Muscle of back (tissue), 13 donors: ENCODE data around the gene WNT4. TPM values are rescaled to one million over a fixed set of nuclear protein-coding genes. Genes with fewer than 3 reads are reported as not detected.

Source experiments
- DNase-seq, 3 donors: peaks; one replicate each; pipeline versions ENCODE4 v3.0.0 to v3.0.0-alpha.2; 2013
- long read RNA-seq, 9 donors: transcript quantifications; one replicate each; lab custom pipeline, GENCODE V29; 2026
- polyA plus RNA-seq, 10 donors: library from polyadenylated mRNA; unstranded; fragments of 120-200 nt; gene quantifications; one replicate each; pipeline ENCODE4 v1.2.1, GENCODE V29; 2013; ENCODE audit not compliant: insufficient read length in 10 of 10

Gene WNT4
- 1 to 10 TPM; 2.0 to 5.9 (median 3.2) TPM for polyA plus RNA-seq
- long read RNA-seq, donor 1, partial matches to known transcripts: 0 of 2 reads
- long read RNA-seq, donor 1, other reads (novel, unspliced or antisense): 0 of 2 reads
- long read RNA-seq, donor 2, partial matches to known transcripts: 0 of 19 reads
- long read RNA-seq, donor 2, other reads (novel, unspliced or antisense): 16 of 19 reads
- long read RNA-seq, donor 3: 0 reads
- long read RNA-seq, donor 4, transcript WNT4-201 (5 exons, 3,845 nt): major isoform, 6 of 6 reads
- long read RNA-seq, donor 4, partial matches to known transcripts: 0 of 6 reads
- long read RNA-seq, donor 4, other reads (novel, unspliced or antisense): 0 of 6 reads
- long read RNA-seq, donor 5: 0 reads
- long read RNA-seq, donor 6, partial matches to known transcripts: 0 of 2 reads
- long read RNA-seq, donor 6, other reads (novel, unspliced or antisense): 0 of 2 reads
- long read RNA-seq, donor 7: 0 reads
- long read RNA-seq, donor 8: 0 reads
- long read RNA-seq, donor 9, partial matches to known transcripts: 0 of 1 reads
- long read RNA-seq, donor 9, other reads (novel, unspliced or antisense): 0 of 1 reads

DNA sequence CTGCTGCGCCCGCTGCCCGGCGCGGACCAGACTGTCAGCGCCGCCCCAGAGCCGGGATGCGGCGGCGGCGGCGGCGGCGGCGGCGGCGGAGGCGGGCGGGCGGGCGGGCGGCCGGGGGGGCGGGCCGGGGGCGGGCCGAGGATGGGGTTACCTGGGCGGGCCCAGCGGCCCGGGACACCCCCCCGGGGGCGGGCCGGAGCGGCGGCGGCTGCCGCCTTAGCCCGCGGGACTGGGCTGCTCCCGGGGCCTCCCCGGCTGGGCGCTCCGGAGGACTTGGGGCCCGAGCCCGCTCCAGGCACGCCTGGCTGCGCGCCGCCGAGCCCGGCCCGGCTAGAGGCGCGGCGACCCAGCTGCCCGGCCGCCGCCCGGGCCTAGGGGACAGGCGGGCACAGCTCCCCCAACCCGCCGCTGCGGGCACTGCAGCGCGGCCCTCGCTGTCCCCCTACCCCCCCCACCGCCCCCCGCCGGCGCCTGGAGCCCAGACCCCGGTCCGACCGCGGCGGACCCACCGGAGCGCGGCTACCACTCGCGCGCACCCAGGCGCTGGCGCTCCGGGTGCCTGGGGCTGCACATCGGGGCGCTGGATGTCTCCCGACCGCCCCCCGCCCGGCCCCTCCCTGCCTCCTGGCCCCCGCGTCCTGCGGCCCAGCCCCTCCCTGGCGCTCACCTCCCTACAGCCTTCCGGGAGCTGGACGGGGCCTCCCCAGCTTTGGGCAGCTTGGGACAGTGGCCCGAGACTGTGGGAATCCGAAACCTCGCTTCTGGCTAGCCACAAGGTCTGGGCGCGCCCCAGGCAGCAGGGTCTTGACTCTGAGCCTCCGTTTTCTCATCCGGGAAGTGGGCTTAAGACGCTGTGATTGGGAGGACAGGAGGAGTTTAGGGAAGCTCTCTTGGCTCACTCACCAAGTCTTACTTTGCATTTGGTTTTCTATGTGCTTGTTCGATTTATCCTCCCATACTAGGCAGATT, at the start of gene WNT4:
WNT4 (minus strand) TSS at position 33 of the 969 bp plus-strand sequence. CDS start 175 bp downstream, outside the sequence.
- DNase-seq: peak in 1 of 3 donors; percentile 22

DNA sequence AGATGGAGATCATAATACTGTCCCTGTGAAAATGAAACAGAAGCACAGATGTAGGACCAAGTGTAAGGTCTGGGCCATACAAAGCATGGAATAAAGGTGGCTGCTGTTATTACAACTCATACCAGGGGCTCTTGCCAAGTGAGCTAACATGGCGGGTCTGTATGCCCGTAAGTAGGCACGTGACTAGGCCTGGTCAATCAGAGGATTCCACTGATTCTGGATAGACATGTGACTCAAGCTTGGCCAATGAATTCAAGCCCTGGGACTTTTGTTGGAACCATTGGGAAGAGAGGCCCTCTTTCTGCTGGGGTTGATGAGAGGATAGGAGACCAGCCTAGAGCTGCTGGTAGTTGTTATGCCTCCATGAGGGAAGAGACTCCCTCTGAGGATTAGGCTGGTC, 47.8 kb upstream of the WNT4 start:
- DNase-seq: no peak

DNA sequence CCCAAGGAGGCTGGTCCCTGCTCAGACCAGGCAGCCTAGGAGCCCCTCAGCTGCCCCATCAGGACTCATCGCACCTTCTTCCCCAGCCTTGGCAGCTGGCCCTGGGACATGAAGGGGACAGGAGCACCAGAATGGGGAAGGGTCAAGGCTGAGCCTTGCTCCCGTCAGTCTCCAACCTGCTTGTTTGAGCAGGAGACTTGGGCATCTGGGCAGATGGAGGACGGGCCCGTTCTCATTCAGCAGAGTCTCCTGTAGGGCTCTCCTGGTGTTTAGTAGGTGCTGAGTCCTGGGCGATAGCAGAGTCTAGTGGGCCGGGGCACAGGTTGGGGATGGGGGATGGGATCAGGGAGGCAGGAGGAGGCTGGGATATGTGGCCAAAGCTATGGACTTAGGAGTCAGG, 47.4 kb upstream of the WNT4 start:
- DNase-seq: no peak

DNA sequence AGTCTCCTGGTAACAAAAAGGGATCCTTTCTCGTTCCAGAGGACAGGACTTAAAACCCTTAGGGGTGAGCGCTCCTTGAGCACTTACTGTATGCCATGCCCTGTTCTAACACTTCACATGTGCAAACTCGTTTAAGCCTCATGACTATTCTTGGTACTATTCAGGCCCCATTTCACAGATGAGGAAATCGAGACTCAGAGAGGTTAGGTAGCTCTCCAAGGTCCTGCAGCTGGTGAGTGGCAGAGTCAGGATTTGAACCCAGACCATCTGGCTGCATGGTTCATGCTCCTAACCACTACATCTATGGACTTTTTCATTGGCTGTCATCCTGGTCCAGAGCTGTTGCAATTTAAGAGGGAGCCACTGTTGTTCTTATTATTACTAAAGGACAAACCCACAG, 46.7 kb upstream of the WNT4 start:
- DNase-seq: no peak

DNA sequence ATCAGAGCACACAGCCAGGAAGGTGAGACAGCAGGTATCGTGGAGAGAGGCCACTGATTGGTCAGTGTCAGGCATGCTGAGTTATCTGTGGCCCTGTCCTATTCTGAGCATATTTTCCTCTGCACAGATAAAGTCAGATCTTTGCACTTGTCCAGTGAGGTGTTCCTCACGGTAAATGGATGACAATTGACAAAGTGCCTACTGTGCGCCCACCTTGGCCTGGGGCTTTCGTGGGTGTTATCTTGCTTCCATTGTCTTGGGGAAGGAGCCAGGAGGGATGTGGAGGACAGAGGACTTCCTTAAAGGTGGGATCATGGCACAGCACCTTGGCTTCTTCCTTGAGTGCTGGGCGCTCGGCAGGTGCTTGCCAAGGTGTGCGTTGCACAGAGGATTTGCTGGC, 46.0 kb upstream of the WNT4 start:
- DNase-seq: no peak

DNA sequence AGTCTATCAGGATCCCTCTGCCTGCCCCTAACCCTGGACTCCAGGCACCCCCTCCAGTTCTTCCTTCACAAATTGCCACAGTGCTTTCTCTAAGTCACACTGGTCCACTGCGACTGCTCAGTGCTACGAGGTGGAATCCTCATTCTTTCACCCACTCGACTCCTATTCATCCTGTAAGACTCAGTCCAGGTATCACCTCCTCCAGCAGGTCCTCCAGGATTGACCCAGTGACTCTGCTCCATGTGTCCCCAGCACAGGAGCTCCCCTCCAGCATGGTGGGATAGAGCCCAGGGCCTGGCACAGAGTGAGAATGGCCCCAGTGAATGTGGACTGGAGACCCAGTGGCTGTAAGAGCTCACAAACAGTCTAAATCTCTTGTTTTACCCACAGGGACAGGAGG, 45.5 kb upstream of the WNT4 start:
- no peak for DNase-seq

DNA sequence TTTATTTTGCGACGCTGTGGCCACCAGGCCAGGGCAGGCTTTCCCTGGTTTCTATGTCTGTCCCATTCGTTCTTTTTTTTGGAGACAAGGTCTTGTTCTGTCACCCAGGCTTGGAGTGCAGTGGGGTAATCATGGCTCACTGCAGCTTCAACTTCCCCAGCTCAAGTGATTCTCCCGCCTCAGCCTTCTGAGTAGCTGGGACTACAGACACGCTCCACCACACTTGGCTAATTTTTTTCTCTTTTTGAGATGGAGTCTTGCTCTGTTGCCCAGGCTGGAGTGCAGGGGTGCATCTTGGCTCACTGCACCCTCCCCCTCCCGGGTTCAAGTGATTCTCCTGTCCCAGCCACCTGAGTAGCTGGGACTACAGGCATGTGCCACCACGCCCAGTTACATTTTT, 43.4 kb upstream of the WNT4 start:
- DNase-seq: no peak

DNA sequence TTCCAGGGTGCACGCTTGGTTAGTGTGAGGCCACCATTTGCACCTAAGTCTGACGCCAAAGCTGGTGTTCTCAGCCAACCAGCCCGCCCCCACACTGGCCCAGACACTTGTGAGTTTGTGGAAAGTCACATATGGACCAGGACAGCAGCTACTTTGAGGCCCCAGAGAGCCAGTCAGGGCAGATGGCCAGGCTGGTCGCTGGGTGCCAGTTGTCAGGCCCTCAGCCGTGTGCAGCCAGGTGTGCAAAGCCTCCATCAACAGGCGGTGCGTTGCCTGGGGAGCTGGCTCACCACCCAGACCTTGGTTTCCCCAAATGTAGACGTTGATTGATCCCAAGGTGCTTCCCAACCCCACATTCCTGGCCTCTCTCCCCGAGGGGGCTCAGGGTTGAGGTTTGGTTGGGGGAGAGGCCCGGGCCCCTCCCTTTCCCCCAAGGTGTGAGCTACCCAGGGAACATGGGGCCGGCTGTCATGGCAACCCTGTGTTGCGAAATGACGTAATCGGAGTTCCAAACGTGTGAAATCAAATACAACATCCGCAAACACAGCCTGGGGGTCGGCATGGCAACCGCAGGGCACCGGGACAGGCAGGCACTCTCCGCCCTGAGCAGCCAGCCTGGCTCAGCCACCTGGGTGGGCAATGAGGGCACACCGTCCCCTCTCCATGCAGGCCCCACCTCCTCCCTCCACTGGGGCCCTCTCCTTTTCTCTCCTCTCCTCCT, 42.2 kb upstream of the WNT4 start:
- peak in 1 of 3 donors; percentile 31 for DNase-seq

DNA sequence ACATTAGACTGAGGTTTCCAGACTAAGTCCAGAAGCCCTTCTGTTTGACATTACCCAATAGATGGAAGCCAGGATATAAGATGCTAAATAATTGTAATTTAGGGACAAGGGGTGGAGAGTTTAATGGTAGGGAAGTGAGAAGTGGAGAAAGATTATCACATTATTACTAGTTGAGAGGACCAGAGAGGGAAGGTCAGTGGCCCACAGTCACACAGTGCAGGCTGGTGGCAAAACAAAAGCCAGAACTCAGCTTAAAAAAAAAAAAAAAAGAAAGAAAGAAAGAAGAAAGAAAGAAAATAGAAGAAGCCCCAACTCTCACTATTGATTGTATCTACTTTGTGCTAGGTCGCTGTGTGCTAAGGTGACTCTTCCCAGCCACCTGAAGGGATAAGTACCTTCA, 41.6 kb upstream of the WNT4 start:
- DNase-seq: no peak

DNA sequence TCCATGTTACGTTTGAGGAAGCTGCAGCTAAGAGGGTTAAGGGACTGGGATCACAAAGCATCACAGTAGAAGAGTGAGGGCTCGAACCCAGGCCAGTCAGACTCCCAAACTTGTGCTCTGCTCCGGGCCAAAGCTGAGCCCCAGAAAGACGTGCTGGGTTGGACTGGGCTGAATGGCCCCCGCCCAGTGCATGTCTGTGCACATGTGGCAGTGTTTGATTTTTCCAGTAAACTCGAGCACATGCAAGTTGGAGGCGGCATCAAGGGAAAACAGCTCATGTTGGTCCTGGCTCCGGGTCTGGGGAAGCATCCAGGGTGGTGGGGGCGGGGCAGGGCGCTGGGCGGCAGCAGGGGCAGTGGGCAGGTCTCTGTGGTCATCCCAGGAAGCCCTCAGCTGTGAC, 39.8 kb upstream of the WNT4 start:
- DNase-seq: no peak

DNA sequence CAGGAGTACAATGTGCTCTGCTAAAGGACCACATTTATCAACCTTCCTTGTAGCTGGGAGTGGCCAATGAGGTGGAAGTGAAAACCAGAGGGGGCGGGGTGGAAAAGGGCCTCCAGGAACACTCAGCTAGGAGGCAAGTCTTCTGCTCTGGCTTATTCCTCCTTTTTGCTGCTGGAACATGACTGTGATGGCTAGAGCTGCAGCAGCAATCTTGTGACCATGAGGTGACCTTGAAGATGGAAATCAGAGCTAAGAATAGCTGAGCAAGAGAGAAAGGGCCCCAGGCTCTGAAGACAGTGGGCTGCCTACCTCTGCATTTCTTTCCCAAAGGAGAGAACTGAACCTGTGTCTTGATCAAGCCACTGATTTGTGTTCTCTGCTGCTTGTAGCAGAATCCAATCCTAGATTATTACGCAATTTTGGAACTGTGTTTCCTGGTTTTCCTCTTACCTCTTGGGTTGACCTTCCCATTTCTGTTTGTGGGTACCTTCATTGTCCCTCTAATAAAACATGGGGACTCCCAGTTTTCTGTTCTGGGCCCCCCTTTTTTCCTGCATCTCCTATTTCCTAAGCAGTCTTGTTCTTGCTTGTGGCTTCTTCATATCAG, 36.4 kb upstream of the WNT4 start:
- DNase-seq: no peak

DNA sequence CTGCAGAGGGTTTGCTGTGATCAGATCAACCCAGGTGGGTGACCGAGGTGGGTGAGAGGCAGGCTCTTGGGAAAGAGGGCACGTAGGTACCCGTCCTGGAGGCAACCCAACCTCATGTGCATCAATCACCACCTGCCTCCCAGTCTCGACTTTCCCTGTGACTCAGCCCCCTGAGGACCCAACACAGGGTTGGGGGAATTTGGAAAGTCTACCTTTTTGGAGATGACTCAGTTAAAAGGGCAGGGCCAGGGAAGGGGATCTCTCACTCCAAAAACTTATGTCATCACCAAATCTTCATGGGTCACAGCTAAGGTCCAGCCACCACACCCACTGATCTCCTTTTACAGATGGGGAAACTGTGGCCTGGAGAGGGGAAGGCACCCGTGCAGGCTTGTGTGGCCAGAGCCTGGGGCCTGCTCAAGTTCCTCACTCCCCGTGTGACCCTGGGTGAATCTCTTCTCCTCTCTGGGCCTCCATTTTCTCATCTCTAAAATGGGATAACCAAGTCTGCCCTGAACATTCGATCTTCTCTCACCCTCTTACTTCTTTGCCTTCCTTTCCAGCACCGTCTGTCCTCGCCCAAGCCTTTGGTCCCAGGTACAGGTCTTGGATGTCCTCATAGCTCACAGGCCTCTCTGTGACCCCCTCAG, 34.6 kb upstream of the WNT4 start:
- DNase-seq: no peak

DNA sequence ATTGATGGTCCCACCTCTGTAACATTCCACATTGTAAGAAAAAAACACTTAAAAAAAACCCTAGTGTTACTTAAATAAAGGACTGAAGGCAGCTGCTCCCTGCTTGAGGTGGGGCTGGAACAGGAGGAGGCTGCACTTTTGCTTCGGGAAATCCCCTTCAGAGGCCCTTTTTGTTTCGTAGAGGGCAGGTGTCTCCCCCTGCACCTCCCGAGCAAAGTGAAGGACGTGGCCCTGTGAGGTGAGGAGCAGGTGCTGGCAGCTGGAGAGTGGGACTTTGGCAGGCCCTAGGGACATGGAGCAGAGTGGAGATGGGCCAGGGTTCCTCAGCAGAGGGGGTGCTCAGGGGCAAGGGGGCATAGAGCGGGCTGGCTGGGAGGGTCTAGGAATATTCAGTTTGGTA, 33.4 kb upstream of the WNT4 start:
- no peak for DNase-seq

DNA sequence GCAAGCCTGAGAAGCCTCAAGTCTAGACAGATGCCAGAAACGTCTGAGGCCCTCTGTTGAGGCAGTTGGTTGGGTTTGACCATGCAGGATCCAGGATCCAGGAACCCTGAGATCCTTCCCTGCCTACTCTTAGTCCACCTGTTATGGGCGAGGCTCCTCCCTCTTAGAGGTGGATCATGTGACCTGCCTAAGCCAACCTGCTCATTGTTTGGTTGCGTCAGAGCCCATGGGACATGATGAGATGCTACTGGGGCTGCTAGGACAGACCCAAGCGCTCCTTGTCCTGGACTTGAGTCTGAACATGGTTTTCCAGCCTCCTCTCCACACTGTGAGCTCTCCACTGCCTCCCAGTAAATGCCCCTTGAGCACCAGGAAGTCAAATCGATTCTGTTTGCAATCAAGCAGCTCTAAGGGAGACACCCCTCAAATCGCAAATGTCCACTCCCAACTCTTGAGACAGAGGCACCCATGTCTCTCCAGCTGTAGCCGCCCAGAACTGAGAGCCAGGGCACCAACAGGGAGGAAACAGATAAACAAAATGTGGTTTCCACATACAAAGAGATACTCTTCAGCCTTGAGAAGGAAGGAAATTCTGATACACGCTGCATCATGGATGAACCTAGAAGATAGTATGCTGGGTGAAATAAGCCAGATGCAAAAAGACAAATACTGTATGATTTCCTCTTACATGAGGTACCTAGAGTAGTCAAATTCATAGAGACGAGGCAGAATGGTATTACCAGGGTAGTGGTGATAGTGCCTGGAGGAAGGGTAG, 31.7 kb upstream of the WNT4 start:
- no peak for DNase-seq

DNA sequence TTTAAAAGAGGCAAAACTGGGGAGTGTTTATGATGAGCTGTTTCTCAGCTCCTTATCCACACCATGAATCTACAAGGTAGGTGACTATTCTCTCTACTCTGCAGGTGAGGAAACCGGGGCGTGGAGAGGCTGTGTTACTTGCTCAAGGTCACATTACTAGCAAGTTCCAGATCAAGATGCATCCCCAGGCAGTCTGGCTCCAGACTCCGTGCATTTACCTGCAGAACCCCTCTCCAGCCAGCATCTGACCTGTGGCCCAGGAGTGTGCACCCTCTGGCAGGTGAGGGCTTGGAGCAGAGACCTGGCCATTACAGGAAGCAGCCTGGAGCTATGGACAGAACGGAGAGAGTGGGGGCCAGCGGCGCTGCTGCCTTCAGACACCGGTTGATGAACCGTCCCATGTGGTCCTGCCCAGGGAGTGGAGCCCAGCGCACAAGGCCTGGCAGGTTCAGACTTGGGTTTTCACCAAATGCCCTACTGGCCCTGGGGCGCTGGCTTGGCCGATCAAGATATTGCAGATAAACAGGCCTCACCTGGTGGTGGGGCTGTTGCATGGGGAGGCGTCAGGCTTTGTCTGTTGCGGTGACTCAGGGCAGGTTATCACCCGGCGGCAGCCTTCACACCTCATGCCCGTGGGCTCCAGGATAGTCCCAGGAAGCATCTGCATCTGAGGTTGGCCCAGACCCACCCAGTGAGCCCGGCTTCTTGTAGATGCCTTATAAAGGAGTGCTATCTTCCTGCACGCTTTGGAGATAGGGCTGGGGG, 29.2 kb upstream of the WNT4 start:
- DNase-seq: no peak

DNA sequence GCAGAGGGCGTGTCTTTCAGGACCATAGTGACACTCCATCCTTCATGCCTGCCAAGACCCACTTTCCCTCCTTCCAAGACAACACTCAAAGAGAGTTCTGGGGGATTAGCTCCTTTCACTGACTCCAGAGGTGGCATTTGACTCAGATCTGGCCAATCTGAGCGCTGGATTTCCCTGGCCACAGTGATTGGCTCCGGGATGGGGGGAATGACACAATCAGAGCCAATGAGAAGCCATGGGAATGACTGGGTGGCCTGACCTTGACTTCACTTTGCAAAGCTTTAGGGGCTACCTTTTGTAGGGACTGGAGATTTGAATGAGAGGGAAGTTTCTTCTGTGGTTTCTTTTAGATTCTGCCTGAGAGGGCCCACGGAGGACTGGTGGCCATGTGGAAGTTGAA, 26.9 kb upstream of the WNT4 start:
- DNase-seq: no peak

DNA sequence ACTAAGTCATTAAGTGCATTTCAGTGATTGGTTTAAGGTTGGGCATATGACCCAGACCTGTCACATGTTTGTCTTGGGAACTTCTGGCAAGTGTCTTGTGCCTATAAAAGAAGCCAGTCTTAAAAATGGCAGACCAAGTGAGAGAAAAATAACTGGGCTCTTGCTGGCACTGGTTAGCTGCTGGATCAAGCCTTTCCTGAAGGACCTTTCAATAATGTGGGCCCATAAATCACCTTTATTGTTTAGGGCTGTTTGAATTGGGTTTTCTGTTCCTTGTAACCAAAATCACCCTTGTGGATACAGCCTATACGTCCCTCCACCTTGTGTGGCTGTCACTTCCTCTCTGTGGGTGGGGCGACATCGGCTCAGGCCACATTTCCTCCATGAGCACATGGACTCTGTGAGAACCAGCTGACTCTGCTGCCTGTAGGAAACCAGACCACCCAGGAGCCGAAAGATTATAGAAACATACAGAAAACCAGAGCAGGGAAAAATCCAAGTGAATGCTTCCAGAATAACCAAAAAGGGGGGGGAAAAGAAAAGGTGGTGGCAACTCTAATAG, 25.6 kb upstream of the WNT4 start:
- DNase-seq: no peak

DNA sequence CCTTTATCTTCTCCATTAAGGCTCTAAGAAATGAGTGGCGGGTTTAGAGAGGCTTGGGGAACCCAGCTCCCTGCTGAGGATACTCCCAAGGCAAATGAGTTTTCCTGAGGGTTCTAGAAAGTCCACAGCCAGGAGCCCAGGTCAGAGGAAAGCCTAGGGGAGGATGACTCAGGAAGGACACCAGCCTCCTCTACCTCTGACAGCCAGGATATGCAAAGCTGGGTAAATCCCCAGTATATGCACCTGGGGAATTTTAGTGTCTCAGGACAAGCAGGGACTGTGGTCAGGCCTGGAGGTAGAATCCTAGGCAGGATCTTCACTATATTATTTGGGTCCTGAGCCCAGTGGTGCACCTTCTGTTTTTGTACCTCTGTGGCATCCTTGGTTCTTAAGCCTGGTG, 23.5 kb upstream of the WNT4 start:
- no peak for DNase-seq
